ENCODE measurements around the gene MYO1B.

- TF ChIP-seq POLR2AphosphoS5 (IDR thresholded peaks at IDR 0.05; ENCODE audit: low read depth, low read length), result no peak
- TF ChIP-seq SPI1 (IDR thresholded peaks at IDR 0.05; ENCODE audit: low read depth, low read length), result no peak
- no peak for TF ChIP-seq POLR2A (IDR thresholded peaks at IDR 0.05; ENCODE audit: low read depth, low read length)
- TF ChIP-seq TAF1 (IDR thresholded peaks at IDR 0.05; ENCODE audit: low read depth, low read length), result no peak
Measured at GRCh38 chr2:191446910-191447309, 201.7 kb downstream of the MYO1B start.
